GM12891 (cell line): ENCODE measurements around the gene TRPV5.

ENCODE experiments used
- PAX5 ChIP-seq: IDR thresholded peaks from 2 replicates; pipeline ENCODE4 v1.6.1; 2011; ENCODE audit warnings: low read length, moderate library complexity, mild to moderate bottlenecking; ENCODE audit not compliant: insufficient read depth, severe bottlenecking
- POLR2A ChIP-seq: IDR thresholded peaks from 2 replicates; pipeline ENCODE4 v1.6.1; 2011; ENCODE audit warnings: low read depth, low read length, control low read depth
- POLR2AphosphoS5 ChIP-seq: IDR thresholded peaks from 2 replicates; pipeline ENCODE4 v1.6.1; 2011; ENCODE audit warnings: low read depth, low read length, control low read depth
- POU2F2 ChIP-seq: IDR thresholded peaks from 2 replicates; pipeline ENCODE4 v1.6.1; 2011; ENCODE audit warnings: low read depth, mild to moderate bottlenecking, control low read depth, low read length, moderate library complexity
- SPI1 ChIP-seq: IDR thresholded peaks from 2 replicates; pipeline ENCODE4 v1.6.1; 2011; ENCODE audit warnings: low read depth, low read length, control low read depth
- TAF1 ChIP-seq: IDR thresholded peaks from 2 replicates; pipeline ENCODE4 v1.6.1; 2011; ENCODE audit warnings: low read depth, low read length, control low read depth

DNA sequence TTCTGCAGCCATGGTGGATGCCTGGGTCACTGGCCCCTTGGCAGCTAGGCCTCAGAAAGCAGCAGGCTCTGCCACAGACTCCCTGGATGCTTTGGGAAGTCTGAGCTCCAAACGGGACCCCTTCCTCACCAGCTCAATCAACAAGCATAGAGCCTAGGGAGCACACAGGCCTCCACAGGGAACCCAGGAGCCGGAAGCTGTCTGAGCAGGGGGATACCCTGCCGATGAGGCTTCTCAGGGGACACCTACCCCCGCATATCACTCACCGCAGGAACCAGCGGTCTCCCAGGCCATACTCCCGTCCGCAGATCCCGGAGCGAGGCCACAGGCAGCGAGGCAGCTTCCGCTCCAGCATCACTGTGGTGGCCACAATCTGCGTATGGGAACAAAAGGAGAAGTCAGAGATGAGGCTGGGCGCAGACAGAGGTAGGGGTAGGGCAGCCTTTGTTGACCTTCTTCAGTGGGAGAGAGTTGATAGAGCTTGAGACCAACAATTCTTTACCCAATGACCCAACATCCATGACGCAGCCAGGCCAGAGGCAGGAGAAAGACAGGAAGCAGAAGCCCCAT is 61.4 kb downstream of the TRPV5 start:
- TF ChIP-seq POLR2A (no peak), TAF1 (no peak), POLR2AphosphoS5 (no peak), POU2F2 (no peak), PAX5 (no peak), SPI1 (no peak)
